H1 (cell line): Measurements from ENCODE around the gene RERE. TPM values are rescaled to one million over a fixed set of nuclear protein-coding genes. Genes with fewer than 3 reads are reported as not detected.

Experiments
- CTCF ChIA-PET: fragments of 300-600 bp; sonication (Branson Sonifier 250); formaldehyde crosslinking; loops from one replicate; lab custom pipeline; 2021; ENCODE audit not compliant: partially characterized antibody; lab: Charles Lee
- POLR2A ChIA-PET: fragments of 300-600 bp; sonication (Branson Sonifier 250); formaldehyde crosslinking; loops from one replicate; lab custom pipeline; 2021; ENCODE audit warnings: inconsistent platforms; ENCODE audit not compliant: partially characterized antibody; lab: Charles Lee
- DNase-seq, 2 experiments: peaks; one replicate each; pipeline versions ENCODE4 v3.0.0 to v3.0.0-alpha.2; 2010 to 2022; ENCODE audit warnings: low spot score in 2 of 2, low read depth in 1 of 2, mixed read lengths in 1 of 2
- FAIRE-seq: peaks from 2 replicates; lab custom pipeline; 2011; peaks lifted over from hg19 to GRCh38; lab: Jason Lieb, UNC
- H2AFZ ChIP-seq: 2 replicates; pipeline ENCODE4 v1.8.1; 2012; ENCODE audit warnings: low read length, inconsistent platforms
- H2AK5ac ChIP-seq: 2 replicates; pipeline ENCODE4 v1.6.1; 2013; ENCODE audit warnings: low read depth, low read length
- H2BK120ac ChIP-seq: replicated peaks from 2 replicates; pipeline ENCODE3; 2013; ENCODE audit warnings: low read depth, low read length, inconsistent platforms
- H2BK12ac ChIP-seq: 2 replicates; pipeline ENCODE4 v1.6.1; 2013; ENCODE audit warnings: low read depth, low read length
- H2BK15ac ChIP-seq: 2 replicates; pipeline ENCODE4 v1.6.1; 2013; ENCODE audit warnings: low read length
- H2BK20ac ChIP-seq: 2 replicates; pipeline ENCODE4 v1.6.1; 2013; ENCODE audit warnings: low read length
- H2BK5ac ChIP-seq: 2 replicates; pipeline ENCODE4 v1.6.1; 2013; ENCODE audit warnings: low read depth, low read length
- H3K14ac ChIP-seq: 2 replicates; pipeline ENCODE4 v1.6.1; 2013; ENCODE audit warnings: inconsistent platforms; ENCODE audit not compliant: insufficient read length
- H3K18ac ChIP-seq: 2 replicates; pipeline ENCODE4 v1.6.1; 2013; ENCODE audit warnings: low read length; ENCODE audit errors: extremely low read depth
- H3K23ac ChIP-seq: 2 replicates; pipeline ENCODE4 v1.6.1; 2013; ENCODE audit warnings: inconsistent platforms; ENCODE audit not compliant: insufficient read length
- H3K23me2 ChIP-seq: 2 replicates; pipeline ENCODE4 v1.6.1; 2013; ENCODE audit warnings: low read depth, low read length
- H3K27ac ChIP-seq: 2 replicates; pipeline ENCODE4 v1.6.1; 2011; ENCODE audit warnings: low read depth, low read length, inconsistent platforms
- H3K27me3 ChIP-seq, 4 experiments: replicated peaks in 1 of 4; 1 replicate in 1 of 4; 2 replicates in 3 of 4; pipeline versions ENCODE4 v1.6.1 to v1.8.1; 2011 to 2013; ENCODE audit warnings: low read length in 3 of 4, mild to moderate bottlenecking in 3 of 4, inconsistent platforms in 2 of 4, mixed read lengths in 2 of 4, moderate library complexity in 1 of 4; ENCODE audit not compliant: control insufficient read depth in 3 of 4, insufficient read depth in 3 of 4; ENCODE audit errors: extremely low read depth in 1 of 4
- H3K36me3 ChIP-seq, 4 experiments: 2 replicates each; pipeline versions ENCODE4 v1.6.1 to v1.8.1; 2011 to 2013; ENCODE audit warnings: mild to moderate bottlenecking in 4 of 4, low read length in 3 of 4, moderate library complexity in 2 of 4, control low read depth in 1 of 4, inconsistent platforms in 1 of 4; ENCODE audit not compliant: insufficient read depth in 4 of 4, control insufficient read depth in 2 of 4
- H3K4ac ChIP-seq: replicated peaks from 2 replicates; pipeline ENCODE3; 2013; ENCODE audit warnings: low read length, low read depth, mixed read lengths, inconsistent platforms; ENCODE audit not compliant: insufficient read length
- H3K4me1 ChIP-seq, 4 experiments: replicated peaks in 1 of 4; 1 replicate in 1 of 4; 2 replicates in 3 of 4; pipeline versions ENCODE4 v1.6.1 to v1.8.1; 2011 to 2013; ENCODE audit warnings: low read length in 3 of 4, inconsistent platforms in 2 of 4, mixed read lengths in 1 of 4; ENCODE audit not compliant: insufficient read depth in 4 of 4, control insufficient read depth in 3 of 4
- H3K4me2 ChIP-seq, 2 experiments: 2 replicates each; pipeline versions ENCODE4 v1.6.1 to v1.8.1; 2011 to 2013; ENCODE audit warnings: low read depth in 2 of 2, low read length in 2 of 2, control low read depth in 1 of 2, inconsistent platforms in 1 of 2, mild to moderate bottlenecking in 1 of 2; ENCODE audit not compliant: insufficient read depth in 1 of 2
- H3K4me3 ChIP-seq, 4 experiments: fragments of 200-600, 300-600 bp in 1 of 4; sonication (generic), shearing (Covaris generic), sonication (Bioruptor Twin) in 1 of 4; 2 replicates each; pipeline versions ENCODE4 v1.5.1 to v1.8.1; 2011 to 2016; ENCODE audit warnings: low read length in 4 of 4, low read depth in 3 of 4, control low read depth in 2 of 4, inconsistent platforms in 2 of 4, mild to moderate bottlenecking in 2 of 4, mixed read lengths in 1 of 4, moderate library complexity in 1 of 4; ENCODE audit not compliant: insufficient read depth in 2 of 4; ENCODE audit errors: extremely low read depth in 1 of 4
- H3K56ac ChIP-seq: replicated peaks from 2 replicates; pipeline ENCODE3; 2013; ENCODE audit warnings: low read depth, mild to moderate bottlenecking, mixed read lengths, low read length, inconsistent platforms; ENCODE audit not compliant: insufficient read length
- H3K79me1 ChIP-seq: 2 replicates; pipeline ENCODE4 v1.6.1; 2013; ENCODE audit warnings: low read depth, low read length, control low read depth
- H3K79me2 ChIP-seq, 2 experiments: 2 replicates each; pipeline versions ENCODE4 v1.6.1 to v1.8.1; 2012 to 2013; ENCODE audit warnings: low read length in 2 of 2, mild to moderate bottlenecking in 2 of 2, inconsistent platforms in 1 of 2; ENCODE audit not compliant: insufficient read depth in 2 of 2, control insufficient read depth in 1 of 2
- H3K9ac ChIP-seq, 4 experiments: replicated peaks in 1 of 4; 1 replicate in 1 of 4; 2 replicates in 3 of 4; pipeline versions ENCODE4 v1.6.1 to v1.8.1; 2011 to 2013; ENCODE audit warnings: low read depth in 3 of 4, low read length in 3 of 4, control low read depth in 2 of 4, mild to moderate bottlenecking in 2 of 4, moderate library complexity in 2 of 4, inconsistent platforms in 1 of 4; ENCODE audit errors: extremely low read depth in 1 of 4
- H3K9me3 ChIP-seq, 2 experiments: 2 replicates each; pipeline versions ENCODE4 v1.6.1 to v1.8.1; 2012 to 2013; ENCODE audit warnings: mild to moderate bottlenecking in 2 of 2, moderate library complexity in 2 of 2, control low read depth in 1 of 2, inconsistent platforms in 1 of 2, low read depth in 1 of 2, low read length in 1 of 2, mixed read lengths in 1 of 2; ENCODE audit not compliant: insufficient read depth in 2 of 2
- H4K20me1 ChIP-seq, 2 experiments: replicated peaks in 1 of 2; 2 replicates each; pipeline versions ENCODE3 to v1.8.1; 2011 to 2013; ENCODE audit warnings: inconsistent platforms in 2 of 2, low read length in 2 of 2, mild to moderate bottlenecking in 1 of 2; ENCODE audit not compliant: insufficient read depth in 2 of 2, control insufficient read depth in 1 of 2
- H4K5ac ChIP-seq: 2 replicates; pipeline ENCODE4 v1.6.1; 2013; ENCODE audit warnings: low read length, low read depth, mixed read lengths, inconsistent platforms; ENCODE audit not compliant: insufficient read length
- H4K8ac ChIP-seq: 2 replicates; pipeline ENCODE4 v1.8.0; 2013; ENCODE audit warnings: mild to moderate bottlenecking, moderate library complexity, low read length, inconsistent platforms; ENCODE audit not compliant: insufficient read depth; ENCODE audit errors: extremely low read depth
- H4K91ac ChIP-seq: replicated peaks from 2 replicates; pipeline ENCODE3; 2013; ENCODE audit warnings: low read length, mixed read lengths, inconsistent platforms; ENCODE audit not compliant: insufficient read length
- POLR2A ChIP-seq, 2 experiments: IDR thresholded peaks; 1 replicate in 1 of 2; 2 replicates in 1 of 2; pipeline ENCODE4 v1.6.1; 2011; ENCODE audit warnings: low read depth in 2 of 2, low read length in 2 of 2, mild to moderate bottlenecking in 2 of 2; ENCODE audit errors: control extremely low read depth in 1 of 2
- WGBS, 2 experiments: shearing (Covaris generic) in 1 of 2; methylation state at CpG; one replicate each; pipeline versions ENCODE4 v1.1.6 to v1.1.7; 2013 to 2015; ENCODE audit warnings: low lambda C conversion rate in 2 of 2, mixed read lengths in 2 of 2, inconsistent platforms in 1 of 2, low coverage in 1 of 2, missing lambda C conversion rate in 1 of 2; ENCODE audit not compliant: insufficient replicate concordance in 2 of 2, insufficient coverage in 1 of 2, insufficient read length in 1 of 2; ENCODE audit errors: extremely low coverage in 1 of 2, missing lambda C conversion rate in 1 of 2; 5-methylcytosine and 5-hydroxymethylcytosine counted together
- polyA plus RNA-seq, 7 experiments: library from polyadenylated mRNA; depleted of rRNA in 3 of 7; stranded (reverse) in 5 of 7; unstranded in 2 of 7; fragments of >200 nt in 5 of 7; fragments of 200-250 nt in 2 of 7; gene quantifications; 1 replicate in 5 of 7; 2 replicates in 1 of 7; 4 replicates in 1 of 7; pipeline versions ENCODE4 v1.2.1 to v1.2.3, GENCODE V29; 2011 to 2013; ENCODE audit warnings: missing spikeins in 2 of 7, mixed read lengths in 2 of 7
- total RNA-seq: library from RNA; stranded (reverse); fragmentation: NEBNext Ultra II Directional; extraction: Animal tissue kit (Norgen Biotek cat#: 25700); gene quantifications from 2 replicates; pipeline ENCODE4 v1.2.1, GENCODE V29; 2021

The RERE gene
- total and polyA plus RNA-seq, 2 of the 8 experiments (the other 6 are each of a cell fraction or from before 2014, with no cell fraction given), result 15.3 to 142 TPM

- H2BK12ac ChIP-seq, result no peak overlapping the region
- no peak overlapping the region for H4K5ac ChIP-seq
- no peak overlapping the region for H2BK5ac ChIP-seq
- no peaks in the 10 kb centered on the region for H3K27me3 ChIP-seq
- H3K23ac ChIP-seq, result no peak overlapping the region
- TF ChIP-seq POLR2A (IDR thresholded peaks at IDR 0.05; ENCODE audit: control extremely low read depth in 1 of 2, low read depth in 2 of 2, low read length in 2 of 2), result no peak
- no peak overlapping the region for H3K4ac ChIP-seq
- peaks cover 0 to 8% (median 1%) of the 10 kb centered on the region in 4 experiments; a peak in 2 of 8 replicates for H3K36me3 ChIP-seq
- CTCF ChIA-PET, result no interaction called here
- no peak overlapping the region for H3K27ac ChIP-seq
- no peak overlapping the region for H3K4me2 ChIP-seq
- no peak overlapping the region for H2BK120ac ChIP-seq
- no peak overlapping the region for H2BK15ac ChIP-seq
- H4K20me1 ChIP-seq, result no peaks in the 10 kb centered on the region
- no peak overlapping the region for H3K9ac ChIP-seq
- H2BK20ac ChIP-seq, result no peak overlapping the region
- no peaks in the 10 kb centered on the region for H3K4me1 ChIP-seq
- no peak overlapping the region for H3K4me3 ChIP-seq
- H3K18ac ChIP-seq, result no peak overlapping the region
- peaks cover 4% of the 10 kb centered on the region for H3K79me1 ChIP-seq
- H4K91ac ChIP-seq, result no peak overlapping the region
- no peak overlapping the region for H2AFZ ChIP-seq
- 78% methylated on average over 1 of the region's 1 CpG; no CpG with 5 or more reads in 1 of the 2 experiments for WGBS, 2 experiments
- H3K79me2 ChIP-seq, result peaks cover 4 to 48% of the 10 kb centered on the region in 2 experiments
- no peaks in the 10 kb centered on the region for H3K9me3 ChIP-seq
- H3K14ac ChIP-seq, result no peak overlapping the region
- POLR2A ChIA-PET, result no interaction called here
- FAIRE-seq, result no peak
- no peaks in the 10 kb centered on the region for H3K23me2 ChIP-seq
- DNase-seq, result no peak
- H3K56ac ChIP-seq, result no peak overlapping the region
- no peak overlapping the region for H2AK5ac ChIP-seq
- H4K8ac ChIP-seq, result no peak overlapping the region
These were observed 272.8 kb downstream of the RERE start for GRCh38 chr1:8544644-8545043.
